Activated B cell treated with CpG ODN at 0.5 μM for 24 hours (primary cell): Measurements from ENCODE around the gene DENND6B. TPM values are rescaled to one million over a fixed set of nuclear protein-coding genes. Genes with fewer than 3 reads are reported as not detected.

Experiments used
- ATAC-seq: fragments of 200-7000 bp; cut with Tn5 transposase; one replicate; pipeline ENCODE4 v1.10.0; 2021; ENCODE audit warnings: low read depth, mild to moderate bottlenecking, moderate library complexity
- CTCF ChIA-PET: fragments of 350-600 bp; sonication (Branson Sonifier 250); formaldehyde crosslinking; loops from one replicate; lab custom pipeline; 2021; ENCODE audit warnings: antibody characterized with exemption; lab: Charles Lee
- POLR2A ChIA-PET: fragments of 350-600 bp; sonication (Branson Sonifier 250); formaldehyde crosslinking; loops from one replicate; lab custom pipeline; 2021; ENCODE audit warnings: antibody characterized with exemption; lab: Charles Lee
- DNase-seq: peaks from one replicate; pipeline ENCODE4 v3.0.0; 2022
- H3K27ac Mint-ChIP-seq: one replicate; pipeline ENCODE4 v1.8.0; 2020; ENCODE audit warnings: mixed read lengths
- H3K27me3 Mint-ChIP-seq: one replicate; pipeline ENCODE4 v1.8.0; 2021; ENCODE audit warnings: mixed read lengths
- H3K36me3 Mint-ChIP-seq: one replicate; pipeline ENCODE4 v1.8.0; 2021; ENCODE audit warnings: low read depth, mixed read lengths
- H3K4me1 Mint-ChIP-seq: one replicate; pipeline ENCODE4 v1.8.0; 2021; ENCODE audit warnings: mixed read lengths
- H3K4me3 Mint-ChIP-seq: one replicate; pipeline ENCODE4 v1.8.0; 2020; ENCODE audit warnings: mild to moderate bottlenecking, mixed read lengths
- H3K9me3 Mint-ChIP-seq: one replicate; pipeline ENCODE4 v1.8.0; 2020; ENCODE audit warnings: mixed read lengths
- intact Hi-C: fragments of 100-400 bp; cut with micrococcal nuclease; formaldehyde crosslinking; loops from one replicate; pipeline ENCODE4 v1.15.1; 2024
- total RNA-seq: library from RNA; stranded (reverse); gene quantifications from 2 replicates; pipeline ENCODE4 v1.2.3, GENCODE V29; 2022
- TF ChIP-seq, protein P1 (sequence below): fragments of 200-600 bp; IDR thresholded peaks from one replicate; pipeline ENCODE4 v1.8.0; 2022; ENCODE audit warnings: antibody characterized with exemption, mild to moderate bottlenecking

Gene DENND6B
- total RNA-seq, 1 donor from 2014 or later = 5.2 TPM

DNA sequence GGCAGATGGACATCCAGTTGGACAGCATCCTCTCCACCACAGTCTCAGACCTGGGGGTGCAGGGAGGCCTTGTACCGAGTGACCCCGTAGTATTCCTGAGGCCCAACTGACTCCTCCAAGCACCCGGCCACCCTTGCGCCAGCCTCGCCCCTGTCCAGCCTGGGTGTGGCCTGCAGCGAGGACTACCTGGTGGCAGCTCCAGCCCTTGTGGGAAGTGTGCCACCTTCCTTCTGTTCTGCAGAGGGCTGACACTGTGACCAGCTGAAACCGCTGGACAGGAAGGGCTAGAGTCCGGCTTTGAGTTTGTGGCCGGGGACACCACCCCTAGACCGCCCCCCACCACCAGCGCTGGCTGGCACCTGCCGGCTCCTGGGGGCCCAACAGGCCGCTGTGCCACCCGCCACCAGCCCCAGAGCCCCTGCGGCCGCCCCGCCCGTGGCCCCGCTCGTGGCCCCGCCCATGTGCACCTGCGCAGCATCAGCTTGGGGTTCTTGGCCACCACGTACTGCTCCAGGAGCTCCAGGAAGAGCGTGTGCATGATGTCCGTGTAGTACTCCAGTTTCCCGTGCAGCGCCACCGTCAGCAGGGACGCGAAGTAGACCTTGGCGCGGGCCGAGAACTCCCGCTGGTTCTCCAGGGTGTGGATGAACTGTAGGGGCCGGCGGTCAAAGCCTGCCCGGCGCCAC is 46.6 kb downstream of the DENND6B start:
- TF ChIP-seq, protein P1, sequence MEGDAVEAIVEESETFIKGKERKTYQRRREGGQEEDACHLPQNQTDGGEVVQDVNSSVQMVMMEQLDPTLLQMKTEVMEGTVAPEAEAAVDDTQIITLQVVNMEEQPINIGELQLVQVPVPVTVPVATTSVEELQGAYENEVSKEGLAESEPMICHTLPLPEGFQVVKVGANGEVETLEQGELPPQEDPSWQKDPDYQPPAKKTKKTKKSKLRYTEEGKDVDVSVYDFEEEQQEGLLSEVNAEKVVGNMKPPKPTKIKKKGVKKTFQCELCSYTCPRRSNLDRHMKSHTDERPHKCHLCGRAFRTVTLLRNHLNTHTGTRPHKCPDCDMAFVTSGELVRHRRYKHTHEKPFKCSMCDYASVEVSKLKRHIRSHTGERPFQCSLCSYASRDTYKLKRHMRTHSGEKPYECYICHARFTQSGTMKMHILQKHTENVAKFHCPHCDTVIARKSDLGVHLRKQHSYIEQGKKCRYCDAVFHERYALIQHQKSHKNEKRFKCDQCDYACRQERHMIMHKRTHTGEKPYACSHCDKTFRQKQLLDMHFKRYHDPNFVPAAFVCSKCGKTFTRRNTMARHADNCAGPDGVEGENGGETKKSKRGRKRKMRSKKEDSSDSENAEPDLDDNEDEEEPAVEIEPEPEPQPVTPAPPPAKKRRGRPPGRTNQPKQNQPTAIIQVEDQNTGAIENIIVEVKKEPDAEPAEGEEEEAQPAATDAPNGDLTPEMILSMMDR = no peak
- POLR2A ChIA-PET = no interaction called here

DNA sequence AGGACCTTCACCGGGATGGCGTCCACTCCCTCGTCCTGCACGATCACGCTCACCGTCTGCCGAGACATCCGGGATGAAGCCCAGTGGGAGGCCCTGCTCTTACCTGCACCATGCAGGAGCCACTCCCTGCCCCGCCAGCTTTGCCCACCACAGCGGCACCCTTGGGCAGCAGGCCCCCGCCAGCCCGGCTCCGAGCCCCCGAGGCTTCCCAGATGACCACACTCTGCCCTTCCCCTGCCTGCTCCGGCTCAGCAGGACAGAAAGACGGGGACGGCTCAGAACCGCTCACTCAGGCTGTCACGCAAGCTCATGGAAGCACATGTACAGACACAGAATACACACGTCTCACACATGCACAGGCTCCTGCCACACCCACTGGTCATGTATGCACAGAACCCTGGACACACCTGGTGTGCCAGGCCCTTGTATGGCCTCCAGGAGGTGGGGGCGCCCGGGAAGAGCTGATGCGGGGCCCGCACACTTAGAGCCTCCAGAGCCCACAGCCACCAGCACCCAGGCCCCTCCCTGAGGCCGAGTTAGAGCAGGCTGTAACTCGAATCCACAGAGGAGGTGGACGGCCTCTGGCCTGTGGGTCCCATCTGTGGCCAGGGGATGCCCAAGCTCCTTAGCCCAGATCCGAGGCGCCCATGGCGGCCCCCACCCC is 47.7 kb downstream of the DENND6B start:
- TF ChIP-seq, protein P1 = no peak
- peaks cover 4% of the 10 kb centered on the region for H3K36me3 Mint-ChIP-seq
- H3K4me1 Mint-ChIP-seq = peaks cover 2% of the 10 kb centered on the region
- DNase-seq = no peak
- no peak for ATAC-seq
- no peaks in the 10 kb centered on the region for H3K27me3 Mint-ChIP-seq
- no peaks in the 10 kb centered on the region for H3K9me3 Mint-ChIP-seq
- CTCF ChIA-PET = no interaction called here
- H3K27ac Mint-ChIP-seq = no peak overlapping the region
- POLR2A ChIA-PET = interaction anchor here (1.1 kb wide), 1 partner anchor 15 kb away, joined by 4 read pairs; no protein-coding TSS in a partner anchor
- intact Hi-C loops = no loop called here
- no peak overlapping the region for H3K4me3 Mint-ChIP-seq

More for the DNA sequence above, 46.6 kb downstream of the DENND6B start:
- ATAC-seq (no peak), DNase-seq (no peak)
- CTCF ChIA-PET = no interaction called here
- intact Hi-C loops = no loop called here
- Mint-ChIP-seq H3K4me1 (no peaks in the 10 kb centered on the region), H3K36me3 (peaks cover 4% of the 10 kb centered on the region), H3K4me3 (no peak overlapping the region), H3K9me3 (no peaks in the 10 kb centered on the region), H3K27ac (no peak overlapping the region), H3K27me3 (no peaks in the 10 kb centered on the region)

DNA sequence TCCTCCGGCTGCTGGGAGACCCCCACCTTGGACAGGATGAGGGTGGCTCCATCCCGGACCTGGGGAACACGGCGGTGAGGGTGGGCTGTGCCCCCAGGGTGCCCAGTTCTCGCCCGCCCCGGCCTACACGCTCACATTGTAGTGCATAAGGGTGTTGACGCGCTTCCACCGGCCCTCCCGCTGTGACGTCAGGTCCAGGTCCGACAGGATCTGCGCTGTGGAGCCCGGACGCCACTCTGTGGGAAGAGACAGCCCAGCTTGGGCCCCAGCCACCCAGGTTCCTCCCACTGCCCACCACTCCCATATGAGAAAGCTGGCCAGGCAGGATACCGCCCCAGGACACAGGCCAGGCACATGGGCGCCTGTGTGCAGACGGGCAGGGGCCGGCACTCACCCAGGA is 48.4 kb downstream of the DENND6B start:
- Mint-ChIP-seq H3K9me3 (no peaks in the 10 kb centered on the region), H3K27me3 (no peaks in the 10 kb centered on the region), H3K36me3 (peaks cover 4% of the 10 kb centered on the region), H3K27ac (no peak overlapping the region), H3K4me3 (no peak overlapping the region), H3K4me1 (peaks cover 6% of the 10 kb centered on the region)
- TF ChIP-seq, protein P1 = no peak
- CTCF ChIA-PET = no interaction called here
- ATAC-seq (no peak), DNase-seq (no peak)
- POLR2A ChIA-PET = interaction anchor here (1.1 kb wide), 1 partner anchor 16 kb away, joined by 4 read pairs; no protein-coding TSS in a partner anchor
- intact Hi-C loops = no loop called here

DNA sequence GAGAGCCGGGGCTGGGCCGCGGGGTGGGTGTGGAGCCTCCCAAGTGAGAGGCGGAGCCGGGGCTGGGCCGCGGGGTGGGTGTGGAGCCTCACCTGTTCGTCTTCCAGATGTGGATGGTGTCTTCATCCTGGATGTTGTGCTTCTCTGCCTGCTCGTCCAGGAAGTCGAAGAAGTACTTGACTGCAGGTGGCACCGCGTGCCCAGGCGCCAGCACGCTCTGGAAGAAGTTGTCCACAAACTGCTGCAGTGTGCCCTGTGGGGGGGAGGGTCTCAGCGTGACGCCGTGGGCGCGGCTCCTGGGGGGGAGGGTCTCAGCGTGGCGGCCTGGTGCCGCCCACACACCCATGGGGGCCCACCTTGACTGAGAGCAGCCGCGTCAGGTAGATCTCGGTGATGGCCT is 49.1 kb downstream of the DENND6B start:
- CTCF ChIA-PET = no interaction called here

More for the DNA sequence above, 49.1 kb downstream of the DENND6B start:
- H3K4me3 Mint-ChIP-seq = no peak overlapping the region
- ATAC-seq = no peak
- H3K9me3 Mint-ChIP-seq = no peaks in the 10 kb centered on the region
- no peaks in the 10 kb centered on the region for H3K27me3 Mint-ChIP-seq
- intact Hi-C loops = no loop called here
- POLR2A ChIA-PET = no interaction called here
- no peak overlapping the region for H3K27ac Mint-ChIP-seq
- H3K36me3 Mint-ChIP-seq = peaks cover 4% of the 10 kb centered on the region
- TF ChIP-seq, protein P1 = no peak
- peaks cover 9% of the 10 kb centered on the region for H3K4me1 Mint-ChIP-seq
- DNase-seq = no peak
